Lung (tissue), 12 donors: ENCODE data around the gene CCR3. TPM values are rescaled to one million over a fixed set of nuclear protein-coding genes. Genes with fewer than 3 reads are reported as not detected.
A peak's percentile ranks its signal among the peaks of the same experiment; 100 is the strongest.

Experiments used
- ATAC-seq: fragments of 200-7000 bp; cut with Tn5 transposase; one replicate; pipeline ENCODE4 v1.9.1; 2020; ENCODE audit warnings: moderate number of reproducible peaks; ENCODE audit not compliant: insufficient read depth, low FRiP score
- DNase-seq, 3 donors: peaks; one replicate each; pipeline ENCODE4 v3.0.0-alpha.2; 2013 to 2017
- H3K27ac ChIP-seq, 2 donors: one replicate each; pipeline ENCODE4 v1.5.1; 2013; ENCODE audit warnings: mild to moderate bottlenecking in 2 of 2, moderate library complexity in 2 of 2, control low read depth in 1 of 2, inconsistent platforms in 1 of 2, low read depth in 1 of 2, low read length in 1 of 2
- H3K27me3 ChIP-seq, 3 donors: one replicate each; pipeline ENCODE4 v1.5.1; 2013; ENCODE audit warnings: low read length in 2 of 3; ENCODE audit not compliant: control insufficient read depth in 3 of 3, insufficient read depth in 3 of 3
- H3K36me3 ChIP-seq, 4 donors: one replicate each; pipeline ENCODE4 v1.5.1; 2013; ENCODE audit warnings: low read length in 4 of 4, mild to moderate bottlenecking in 1 of 4, moderate library complexity in 1 of 4; ENCODE audit not compliant: control insufficient read depth in 4 of 4, insufficient read depth in 4 of 4
- H3K4me1 ChIP-seq, 5 donors: one replicate each; pipeline ENCODE4 v1.5.1; 2013; ENCODE audit warnings: low read length in 5 of 5, mild to moderate bottlenecking in 2 of 5, moderate library complexity in 1 of 5; ENCODE audit not compliant: control insufficient read depth in 5 of 5, insufficient read depth in 5 of 5
- H3K4me3 ChIP-seq: one replicate; pipeline ENCODE4 v1.5.1; 2013; ENCODE audit warnings: mild to moderate bottlenecking, control low read depth, moderate library complexity
- H3K9ac ChIP-seq, 2 donors: one replicate each; pipeline ENCODE4 v1.5.1; 2013; ENCODE audit warnings: low read length in 2 of 2, control low read depth in 1 of 2; ENCODE audit not compliant: insufficient read depth in 1 of 2
- H3K9me3 ChIP-seq, 4 donors: one replicate each; pipeline ENCODE4 v1.5.1; 2013; ENCODE audit warnings: low read length in 3 of 4, mild to moderate bottlenecking in 1 of 4, moderate library complexity in 1 of 4; ENCODE audit not compliant: control insufficient read depth in 4 of 4, insufficient read depth in 3 of 4
- CTCF ChIP-seq: IDR thresholded peaks from 2 replicates; pipeline ENCODE4 v1.5.1; 2012; ENCODE audit warnings: mild to moderate bottlenecking; ENCODE audit errors: control extremely low read depth, extremely low read depth
- WGBS, 2 donors: extraction: QIAGEN DNeasy Blood & Tissue Kit; methylation state at CpG; one replicate each; pipeline ENCODE4 v1.1.7; 2013; 5-methylcytosine and 5-hydroxymethylcytosine counted together
- polyA plus RNA-seq, 2 donors: library from polyadenylated mRNA; stranded (reverse); fragments of 200-250 nt; gene quantifications; one replicate each; pipeline ENCODE4 v1.2.1, GENCODE V29; 2013
- total RNA-seq, 2 donors: library from RNA; depleted of rRNA in 1 of 2; stranded (reverse); fragments of >200 nt in 1 of 2; gene quantifications; one replicate each; pipeline ENCODE4 v1.2.1, GENCODE V29; 2014 to 2021
- donor health status: control.
- donor health status: control.
- donor health status: Bipolar disorder and iron deficiency.
- donor health status: healthy.
- donor health status: DM: yes; HTN: yes; CAD: no.

Gene CCR3
- total and polyA plus RNA-seq, 4 donors: 0.15 to 0.88 (median 0.31) TPM; not detected in 1

DNA sequence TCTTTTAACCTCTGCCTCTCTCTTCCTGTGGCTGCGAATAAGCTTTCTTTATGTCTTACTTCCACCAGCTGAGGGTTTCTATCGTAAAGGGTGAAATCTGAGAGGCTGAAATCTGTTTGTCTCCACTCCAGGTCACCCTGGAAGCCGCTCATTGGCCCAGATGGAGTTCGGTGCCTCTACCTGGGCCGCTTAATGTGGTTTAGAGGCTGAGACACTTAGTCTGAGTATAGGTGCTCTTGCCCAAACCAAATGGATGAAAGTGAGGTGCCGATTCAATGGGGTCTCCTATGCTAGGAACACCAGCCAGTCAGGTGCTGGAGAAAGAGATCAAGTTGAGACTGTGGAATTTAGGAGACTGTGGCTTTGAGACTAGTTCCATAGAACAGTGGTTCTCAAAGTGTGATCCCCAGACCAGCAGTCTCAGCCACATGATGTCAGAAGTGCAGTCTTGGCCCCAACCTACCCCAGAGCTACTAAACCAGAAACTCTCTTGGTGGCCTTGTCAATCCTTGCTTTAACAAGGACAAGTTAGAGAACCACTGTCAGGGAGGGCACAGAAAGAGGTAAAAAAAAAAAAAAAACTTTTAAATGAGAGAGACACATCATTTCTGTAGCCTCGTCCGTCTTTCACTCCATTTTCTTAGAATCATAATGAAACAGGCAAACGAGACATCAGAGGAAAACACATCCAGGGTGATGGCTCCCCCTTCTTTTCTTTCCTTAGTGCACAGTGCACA, 56.8 kb downstream of the CCR3 start:
- Histone ChIP-seq H3K4me3 (no peak overlapping the region), H3K4me1 (peaks cover 0 to 4% (median 0%) of the 10 kb centered on the region in 5 donors), H3K36me3 (no peaks in the 10 kb centered on the region), H3K27me3 (no peaks in the 10 kb centered on the region), H3K9ac (no peak overlapping the region), H3K27ac (peak overlapping the region in 1 of 2 donors; percentile 24), H3K9me3 (no peaks in the 10 kb centered on the region)
- TF ChIP-seq CTCF: no peak
- DNase-seq (no peak), ATAC-seq (no peak)
- WGBS, 2 donors: 79 to 82% methylated on average over 9 of the region's 9 CpGs

DNA sequence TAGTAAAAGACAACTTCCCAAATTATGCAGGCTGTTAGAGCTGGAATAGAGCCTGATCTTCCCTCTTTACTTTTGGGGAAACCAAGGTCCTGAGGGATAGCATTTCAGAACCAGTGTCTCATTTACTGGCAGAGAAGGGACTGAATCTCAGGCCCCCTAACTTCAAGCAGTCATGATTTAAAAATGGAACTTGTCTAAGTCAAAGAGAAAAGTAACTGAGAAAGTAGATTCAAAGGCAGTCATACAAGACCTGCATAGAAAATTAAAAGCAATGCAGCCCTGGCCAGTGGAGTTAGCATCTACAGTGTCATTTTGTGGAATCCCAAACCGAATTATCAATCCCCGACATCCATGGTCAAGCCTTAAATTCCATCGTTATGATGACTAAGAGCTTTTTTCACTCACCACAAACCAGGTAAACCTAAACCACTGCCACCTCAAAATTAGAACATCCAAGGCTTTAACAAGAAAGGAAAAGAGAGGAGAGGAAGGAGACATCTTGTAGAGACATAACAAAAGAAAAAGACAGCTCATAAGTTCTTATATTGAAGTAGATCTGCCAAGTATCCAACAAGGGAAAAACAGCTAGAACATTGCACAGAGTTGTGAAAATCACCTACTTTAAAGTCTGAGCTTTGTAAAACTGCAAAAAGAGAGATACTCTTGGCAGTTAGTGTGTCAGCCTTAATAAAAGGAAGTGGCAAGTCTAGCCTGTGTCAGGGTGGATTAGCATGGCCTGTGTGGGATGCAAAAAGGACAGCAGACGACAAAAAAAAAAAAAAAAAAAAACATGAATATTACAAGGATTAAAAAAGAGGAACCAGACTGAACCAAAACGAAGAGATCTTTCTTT, 57.6 kb downstream of the CCR3 start:
- DNase-seq (no peak), ATAC-seq (no peak)
- H3K27ac ChIP-seq: no peak overlapping the region
- H3K9me3 ChIP-seq: no peaks in the 10 kb centered on the region
- 54 to 67% methylated on average over 5 of the region's 5 CpGs for WGBS, 2 donors
- no peak overlapping the region for H3K4me3 ChIP-seq
- no peaks in the 10 kb centered on the region for H3K36me3 ChIP-seq
- no peak for TF ChIP-seq CTCF
- H3K4me1 ChIP-seq: peaks cover 0 to 4% (median 0%) of the 10 kb centered on the region in 5 donors
- H3K9ac ChIP-seq: no peak overlapping the region
- H3K27me3 ChIP-seq: peaks cover 0 to under 1% (median 0%) of the 10 kb centered on the region in 3 donors

- WGBS, 2 donors: 72 to 73% methylated on average over 3 of the region's 3 CpGs
- peaks cover 0 to 6% (median 0%) of the 10 kb centered on the region in 3 donors for H3K27me3 ChIP-seq
- H3K4me1 ChIP-seq: peaks cover 0 to 4% (median 0%) of the 10 kb centered on the region in 5 donors
- DNase-seq: no peak
- no peaks in the 10 kb centered on the region for H3K9me3 ChIP-seq
- no peak overlapping the region for H3K4me3 ChIP-seq
- peak overlapping the region in 1 of 2 donors; percentile 60 for H3K27ac ChIP-seq
- no peak for TF ChIP-seq CTCF
- H3K36me3 ChIP-seq: no peaks in the 10 kb centered on the region
- no peak overlapping the region for H3K9ac ChIP-seq
- no peak for ATAC-seq
These were observed 58.2 kb downstream of the CCR3 start for GRCh38 chr3:46300461-46300789.
